SK-N-MC (cell line): ENCODE measurements around the gene NPC1.

Source experiments
- EZH2 ChIP-seq: fragments of 200-600 bp; sonication (generic); IDR thresholded peaks from one replicate; pipeline ENCODE4 v1.6.1; 2017; ENCODE audit warnings: antibody characterized with exemption
- POLR2AphosphoS5 ChIP-seq: IDR thresholded peaks from 2 replicates; pipeline ENCODE4 v1.6.1; 2012; ENCODE audit warnings: mild to moderate bottlenecking, low read depth, low read length, borderline replicate concordance

DNA sequence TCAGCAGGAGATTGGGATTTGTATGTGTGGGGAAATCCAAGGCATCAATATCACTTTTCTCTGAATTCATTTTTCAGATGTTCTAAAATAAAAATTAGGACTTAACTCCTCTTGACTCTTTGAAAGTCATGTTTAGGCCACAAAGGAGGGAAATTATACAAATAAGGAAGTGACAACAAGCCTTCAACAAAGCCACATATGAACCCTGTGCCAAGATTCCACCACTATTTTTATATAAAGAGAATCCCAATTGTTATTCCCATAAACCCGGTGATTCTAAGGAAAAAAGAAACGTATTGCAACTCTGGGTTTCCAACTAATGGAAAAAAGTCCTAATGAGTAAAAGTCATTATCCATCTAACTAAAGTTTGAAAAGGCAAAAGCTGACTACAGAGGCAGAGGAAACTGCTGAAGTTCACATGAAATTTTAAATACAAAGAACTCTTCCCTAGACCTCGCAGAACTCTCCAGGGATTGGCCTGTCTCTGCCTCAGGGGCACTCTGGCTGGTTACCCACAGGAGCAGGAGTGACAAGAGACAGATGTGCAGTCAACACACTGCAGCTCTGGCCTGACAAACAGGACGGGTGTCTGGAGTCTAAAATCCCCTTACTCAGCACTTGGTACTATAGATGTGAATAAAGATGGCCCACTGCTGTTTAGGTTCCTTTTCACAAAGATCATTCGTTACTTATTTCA lies 11.5 kb downstream of the NPC1 start:
- TF ChIP-seq POLR2AphosphoS5, result no peak
- no peak for TF ChIP-seq EZH2
